DOHH2 (cell line): Measurements from ENCODE around the gene DCAF17.

Source experiments
- H3F3A ChIP-seq: fragments of 200-600 bp; sonication (generic), shearing (Covaris generic); 2 replicates; pipeline ENCODE4 v1.6.0; 2016; ENCODE audit warnings: antibody characterized with exemption, mild to moderate bottlenecking; ENCODE audit not compliant: control insufficient read depth, insufficient read depth
- H3K27ac ChIP-seq: fragments of 200-600 bp; sonication (generic); 2 replicates; pipeline ENCODE4 v1.5.1; 2014; ENCODE audit warnings: low read depth, mild to moderate bottlenecking, low read length, moderate library complexity
- H3K27me3 ChIP-seq: fragments of 200-600 bp; sonication (generic); 2 replicates; pipeline ENCODE4 v1.6.1; 2014; ENCODE audit warnings: mild to moderate bottlenecking, low read length, mixed read lengths; ENCODE audit not compliant: control insufficient read depth
- H3K36me3 ChIP-seq: fragments of 200-600 bp; sonication (generic); 2 replicates; pipeline ENCODE4 v1.6.1; 2014; ENCODE audit warnings: mild to moderate bottlenecking, low read length, moderate library complexity, mixed read lengths; ENCODE audit not compliant: control insufficient read depth
- H3K4me1 ChIP-seq: fragments of 200-600 bp; sonication (generic); 2 replicates; pipeline ENCODE4 v1.6.1; 2014; ENCODE audit warnings: mild to moderate bottlenecking, low read length, mixed read lengths; ENCODE audit not compliant: control insufficient read depth
- H3K4me2 ChIP-seq: fragments of 200-600 bp; sonication (generic); 2 replicates; pipeline ENCODE4 v1.6.0; 2014; ENCODE audit warnings: mild to moderate bottlenecking, low read length, moderate library complexity
- H3K4me3 ChIP-seq: fragments of 200-600 bp; sonication (generic); 2 replicates; pipeline ENCODE4 v1.5.1; 2014; ENCODE audit warnings: mild to moderate bottlenecking, low read length, mixed read lengths
- H3K79me2 ChIP-seq: fragments of 200-600 bp; sonication (generic); 2 replicates; pipeline ENCODE4 v1.6.1; 2014; ENCODE audit warnings: mild to moderate bottlenecking, low read length, mixed read lengths; ENCODE audit not compliant: control insufficient read depth
- H3K9me2 ChIP-seq: fragments of 200-600 bp; sonication (generic); replicated peaks from 2 replicates; pipeline ENCODE4 v1.6.1; 2014; ENCODE audit warnings: mild to moderate bottlenecking, low read length, mixed read lengths; ENCODE audit not compliant: control insufficient read depth
- H3K9me3 ChIP-seq: fragments of 200-600 bp; sonication (generic); 2 replicates; pipeline ENCODE4 v1.6.1; 2014; ENCODE audit warnings: antibody characterized with exemption, low read length, mixed read lengths; ENCODE audit not compliant: control insufficient read depth, insufficient read depth
- H4K20me1 ChIP-seq: fragments of 200-600 bp; sonication (generic); 2 replicates; pipeline ENCODE4 v1.6.0; 2014; ENCODE audit warnings: low read depth, mild to moderate bottlenecking, antibody characterized with exemption, low read length, moderate library complexity; ENCODE audit not compliant: control insufficient read depth, insufficient read depth
- EZH2phosphoT487 ChIP-seq: fragments of 200-600 bp; sonication (generic); IDR thresholded peaks from 2 replicates; pipeline ENCODE4 v1.6.1; 2017; ENCODE audit warnings: borderline replicate concordance, mild to moderate bottlenecking, antibody characterized with exemption, low read length, moderate library complexity, mixed read lengths
- TF ChIP-seq, protein P1 (sequence below): fragments of 200-600 bp; sonication (generic); IDR thresholded peaks from one replicate; pipeline ENCODE4 v1.5.1; 2014; ENCODE audit warnings: antibody characterized with exemption, mild to moderate bottlenecking, low read depth, low read length; ENCODE audit not compliant: poor library complexity, severe bottlenecking

Gene DCAF17

GRCh38 chr2:171405546-171405945 is 28.5 kb upstream of the DCAF17 start:
- H3K4me2 ChIP-seq: peak overlapping the region; percentile 49
- 0 out of 2 replicates have a peak overlapping the region, but pooled peaks have one; percentile 9 for H3K4me3 ChIP-seq
- H3F3A ChIP-seq: no peaks in the 10 kb centered on the region
- H3K79me2 ChIP-seq: peaks cover 31% of the 10 kb centered on the region
- peak overlapping the region; percentile 51 for H3K27ac ChIP-seq
- TF ChIP-seq, protein P1, sequence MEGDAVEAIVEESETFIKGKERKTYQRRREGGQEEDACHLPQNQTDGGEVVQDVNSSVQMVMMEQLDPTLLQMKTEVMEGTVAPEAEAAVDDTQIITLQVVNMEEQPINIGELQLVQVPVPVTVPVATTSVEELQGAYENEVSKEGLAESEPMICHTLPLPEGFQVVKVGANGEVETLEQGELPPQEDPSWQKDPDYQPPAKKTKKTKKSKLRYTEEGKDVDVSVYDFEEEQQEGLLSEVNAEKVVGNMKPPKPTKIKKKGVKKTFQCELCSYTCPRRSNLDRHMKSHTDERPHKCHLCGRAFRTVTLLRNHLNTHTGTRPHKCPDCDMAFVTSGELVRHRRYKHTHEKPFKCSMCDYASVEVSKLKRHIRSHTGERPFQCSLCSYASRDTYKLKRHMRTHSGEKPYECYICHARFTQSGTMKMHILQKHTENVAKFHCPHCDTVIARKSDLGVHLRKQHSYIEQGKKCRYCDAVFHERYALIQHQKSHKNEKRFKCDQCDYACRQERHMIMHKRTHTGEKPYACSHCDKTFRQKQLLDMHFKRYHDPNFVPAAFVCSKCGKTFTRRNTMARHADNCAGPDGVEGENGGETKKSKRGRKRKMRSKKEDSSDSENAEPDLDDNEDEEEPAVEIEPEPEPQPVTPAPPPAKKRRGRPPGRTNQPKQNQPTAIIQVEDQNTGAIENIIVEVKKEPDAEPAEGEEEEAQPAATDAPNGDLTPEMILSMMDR: no peak
- TF ChIP-seq EZH2phosphoT487: no peak
- H3K4me1 ChIP-seq: peaks cover 32% of the 10 kb centered on the region
- peaks cover 8% of the 10 kb centered on the region for H3K9me3 ChIP-seq
- H4K20me1 ChIP-seq: no peaks in the 10 kb centered on the region
- H3K27me3 ChIP-seq: no peaks in the 10 kb centered on the region
- H3K36me3 ChIP-seq: no peaks in the 10 kb centered on the region
- no peaks in the 10 kb centered on the region for H3K9me2 ChIP-seq

DNA sequence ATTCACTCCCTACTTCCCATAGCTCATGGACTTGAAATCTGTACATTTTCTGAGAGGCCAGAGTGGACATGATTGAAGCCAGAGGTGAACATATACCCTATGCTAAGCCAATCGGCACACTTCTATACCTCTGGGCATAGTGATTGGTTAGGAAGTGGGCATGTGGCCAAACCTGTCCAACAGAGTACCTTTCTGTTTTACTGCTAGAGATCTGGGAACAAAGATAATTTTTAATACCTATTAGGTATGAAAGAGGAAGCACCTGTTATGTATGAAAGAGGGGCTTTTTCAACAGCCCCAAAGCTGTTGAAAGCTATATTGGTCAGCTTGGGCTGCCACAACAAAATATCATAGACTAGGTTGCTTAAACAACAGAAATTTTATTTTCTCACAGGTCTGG is 28.0 kb upstream of the DCAF17 start:
- H3K79me2 ChIP-seq: peaks cover 32% of the 10 kb centered on the region
- H3K27me3 ChIP-seq: no peaks in the 10 kb centered on the region
- H3K4me1 ChIP-seq: peaks cover 32% of the 10 kb centered on the region
- no peaks in the 10 kb centered on the region for H3K9me2 ChIP-seq
- peaks cover 8% of the 10 kb centered on the region for H3K9me3 ChIP-seq
- no peaks in the 10 kb centered on the region for H3F3A ChIP-seq
- TF ChIP-seq, protein P1: no peak
- no peak for TF ChIP-seq EZH2phosphoT487
- no peaks in the 10 kb centered on the region for H3K36me3 ChIP-seq
- peak overlapping the region; percentile 51 for H3K27ac ChIP-seq
- H3K4me3 ChIP-seq: peak overlapping the region; percentile 37
- H4K20me1 ChIP-seq: no peaks in the 10 kb centered on the region
- peak overlapping the region; percentile 49 for H3K4me2 ChIP-seq

DNA sequence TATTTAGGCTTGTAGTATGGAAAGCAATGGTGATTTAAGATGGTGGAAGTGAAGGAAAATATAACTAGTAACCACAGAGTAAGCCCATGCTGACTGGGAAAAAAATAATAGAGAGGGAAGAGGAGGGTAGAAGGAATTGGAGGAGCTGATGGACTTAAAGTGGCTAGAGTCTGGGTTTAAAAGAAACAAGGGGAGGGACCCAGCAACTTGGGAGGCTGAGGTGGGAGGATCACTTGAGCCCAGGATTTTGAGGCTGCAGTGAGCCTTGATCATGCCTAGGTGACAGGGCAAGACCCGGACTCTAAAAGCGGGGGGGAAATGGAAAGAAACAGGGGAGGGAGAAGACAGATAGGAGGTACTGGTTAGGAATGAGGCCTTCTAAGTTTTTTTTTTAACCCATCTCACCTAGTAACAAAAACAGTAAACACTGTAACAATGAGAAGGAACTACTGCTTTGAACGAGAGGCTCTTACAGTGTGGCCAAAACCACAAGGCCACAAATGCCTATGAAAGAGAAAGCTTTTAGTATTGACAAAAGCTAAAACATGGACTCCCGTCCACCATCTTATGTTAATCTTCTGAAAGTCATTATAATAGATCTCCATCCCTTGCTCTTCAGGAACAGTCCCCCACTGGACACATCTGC is 26.9 kb upstream of the DCAF17 start:
- no peaks in the 10 kb centered on the region for H3K9me2 ChIP-seq

More for the DNA sequence above, 26.9 kb upstream of the DCAF17 start:
- Histone ChIP-seq H3K27me3 (no peaks in the 10 kb centered on the region), H3K79me2 (peaks cover 34% of the 10 kb centered on the region), H3F3A (no peaks in the 10 kb centered on the region), H3K27ac (peak overlapping the region; percentile 51; the same call in 1 of the 2 replicates), H3K4me1 (peaks cover 37% of the 10 kb centered on the region), H3K9me3 (0 out of 2 replicates have a peak, but pooled peaks cover 5% of the 10 kb centered on the region), H3K4me2 (peak overlapping the region; percentile 49), H4K20me1 (no peaks in the 10 kb centered on the region), H3K4me3 (peak overlapping the region; percentile 37; the same call in 1 of the 2 replicates), H3K36me3 (no peaks in the 10 kb centered on the region)
- TF ChIP-seq, protein P1: no peak
- no peak for TF ChIP-seq EZH2phosphoT487
